Measurements from ENCODE around the gene FGFR1OP2.

The FGFR1OP2 gene

DNA sequence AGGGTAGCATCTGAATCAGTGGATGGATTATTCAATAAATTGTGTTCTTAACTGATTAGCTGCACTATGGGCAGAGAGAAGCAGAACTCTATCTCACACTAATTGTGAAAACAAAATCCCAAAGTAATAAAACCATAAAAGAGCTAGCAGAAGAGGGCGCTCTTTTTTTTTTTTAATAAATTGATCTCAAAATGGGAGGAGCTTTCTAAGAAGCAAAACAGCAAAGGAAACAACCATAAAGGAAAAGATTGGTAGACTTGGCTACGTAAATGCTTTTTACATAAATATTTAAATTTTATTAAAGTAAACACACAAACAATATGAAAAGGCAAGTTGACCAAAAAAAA is 77.4 kb downstream of the FGFR1OP2 start:
- Histone ChIP-seq H2BK5ac (ENCODE audit: low read length) (no peak overlapping the region), H3K4ac (ENCODE audit: low read depth, low read length) (no peak overlapping the region), H3K23ac (ENCODE audit: low read length) (no peak overlapping the region), H3K9ac (ENCODE audit: low read length) (no peak overlapping the region), H4K8ac (ENCODE audit: low read depth, low read length) (no peak overlapping the region), H3K4me1 (ENCODE audit: control insufficient read depth, low read depth, low read length) (peaks cover 5% of the 10 kb centered on the region), H2AK5ac (ENCODE audit: low read length) (no peak overlapping the region), H3K79me1 (ENCODE audit: low read length) (no peaks in the 10 kb centered on the region), H4K5ac (ENCODE audit: low read length) (no peak overlapping the region), H3K18ac (ENCODE audit: low read length) (no peak overlapping the region), H3K79me2 (ENCODE audit: control insufficient read depth, insufficient read depth, low read length) (no peaks in the 10 kb centered on the region), H3K56ac (ENCODE audit: low read length) (no peak overlapping the region), H3K27me3 (ENCODE audit: insufficient read depth, low read length, poor library complexity) (no peaks in the 10 kb centered on the region), H3K4me3 (ENCODE audit: low read length) (no peak overlapping the region), H3K36me3 (ENCODE audit: control insufficient read depth, insufficient read depth, low read length) (no peaks in the 10 kb centered on the region), H3K4me2 (ENCODE audit: low read length) (no peak overlapping the region), H2BK15ac (replicated peaks; ENCODE audit: low read depth) (peak overlapping the region; percentile 19), H3K27ac (ENCODE audit: low read depth, low read length) (no peak overlapping the region), H2BK120ac (ENCODE audit: low read depth, low read length) (no peak overlapping the region)
- peak; percentile 28 for DNase-seq
- no CpG with 5 or more reads among the region's 2 CpGs for WGBS (ENCODE audit: extremely low coverage, insufficient coverage, low lambda C conversion rate)

Measured in mesendoderm (in vitro differentiated cells).